NB4 (cell line): ENCODE data around the gene RNF8.
"Not testable (repeated sequence)": the region's sequence is repeated elsewhere in the genome, so short reads cannot be mapped to it uniquely, and the experiment has no call there.

Experiments
- DNase-seq: peaks from one replicate; pipeline ENCODE4 v3.0.0; 2010; ENCODE audit warnings: low read depth
- H3K4me3 ChIP-seq: one replicate; pipeline ENCODE4 v1.5.1; 2011; ENCODE audit warnings: mild to moderate bottlenecking, low read depth, low read length, moderate library complexity
- CTCF ChIP-seq: IDR thresholded peaks from one replicate; pipeline ENCODE4 v1.5.1; 2012; ENCODE audit warnings: low read depth, low read length
- MYC ChIP-seq: IDR thresholded peaks from 2 replicates; pipeline ENCODE4 v1.6.1; 2011; ENCODE audit warnings: low read depth, low read length
- POLR2A ChIP-seq: IDR thresholded peaks from 2 replicates; pipeline ENCODE4 v1.6.1; 2011; ENCODE audit warnings: mild to moderate bottlenecking; ENCODE audit not compliant: insufficient read length; ENCODE audit errors: extremely low read depth
- TF ChIP-seq, protein P1 (sequence below): IDR thresholded peaks from 2 replicates; pipeline ENCODE4 v1.6.1; 2011; ENCODE audit warnings: low read depth, low read length

The RNF8 gene

DNA sequence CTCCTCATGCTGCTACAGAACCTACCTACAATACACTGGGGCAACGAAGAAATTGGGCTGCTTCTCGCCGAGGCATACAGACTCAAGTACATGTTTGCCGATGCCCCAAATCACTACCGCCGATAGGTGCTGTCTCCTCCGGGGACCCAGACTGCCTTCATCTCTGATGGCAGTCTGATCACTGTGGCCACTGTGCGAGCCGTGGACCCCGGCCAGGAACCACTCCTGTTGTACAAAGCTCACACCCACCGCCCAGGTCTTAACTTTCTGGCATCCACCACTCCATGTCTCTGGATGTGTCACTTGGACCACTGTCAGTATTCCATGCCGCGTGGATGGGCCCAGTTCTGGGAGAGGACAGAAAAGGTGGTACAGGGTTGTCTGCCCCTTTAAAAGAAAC, 22.7 kb upstream of the RNF8 start:
- H3K4me3 ChIP-seq, result no peak overlapping the region
- DNase-seq, result no peak
- TF ChIP-seq, protein P1, sequence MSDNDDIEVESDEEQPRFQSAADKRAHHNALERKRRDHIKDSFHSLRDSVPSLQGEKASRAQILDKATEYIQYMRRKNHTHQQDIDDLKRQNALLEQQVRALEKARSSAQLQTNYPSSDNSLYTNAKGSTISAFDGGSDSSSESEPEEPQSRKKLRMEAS, result no peak
- no peak for TF ChIP-seq MYC

GRCh38 chr6:37332894-37333293, 20.9 kb upstream of the RNF8 start:
- no peak for DNase-seq
- H3K4me3 ChIP-seq, result no peak overlapping the region
- TF ChIP-seq POLR2A (no peak), CTCF (no peak), MYC (no peak)
- TF ChIP-seq, protein P1, result no peak

DNA sequence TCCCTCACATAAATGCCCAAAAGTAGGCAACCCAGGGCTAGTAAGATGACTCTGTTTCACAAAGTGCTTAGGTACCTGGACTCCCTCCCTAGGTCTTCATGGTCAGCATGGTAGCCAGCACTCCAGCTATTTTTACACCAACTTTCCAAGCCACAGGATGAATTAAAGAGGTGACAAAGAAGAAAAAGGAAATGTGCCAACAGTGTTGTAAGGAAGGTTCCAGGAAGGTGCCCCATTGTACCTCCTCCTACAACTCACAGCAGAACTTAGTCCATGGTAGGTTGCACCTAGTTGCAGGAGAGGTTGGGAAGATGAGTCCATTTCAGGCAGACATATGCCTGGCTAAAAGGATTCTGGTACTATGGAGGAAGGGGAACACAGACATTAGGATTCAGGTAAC, 19.7 kb upstream of the RNF8 start:
- no peak overlapping the region for H3K4me3 ChIP-seq
- TF ChIP-seq, protein P1, result no peak
- TF ChIP-seq MYC (no peak), CTCF (no peak), POLR2A (no peak)
- no peak for DNase-seq

DNA sequence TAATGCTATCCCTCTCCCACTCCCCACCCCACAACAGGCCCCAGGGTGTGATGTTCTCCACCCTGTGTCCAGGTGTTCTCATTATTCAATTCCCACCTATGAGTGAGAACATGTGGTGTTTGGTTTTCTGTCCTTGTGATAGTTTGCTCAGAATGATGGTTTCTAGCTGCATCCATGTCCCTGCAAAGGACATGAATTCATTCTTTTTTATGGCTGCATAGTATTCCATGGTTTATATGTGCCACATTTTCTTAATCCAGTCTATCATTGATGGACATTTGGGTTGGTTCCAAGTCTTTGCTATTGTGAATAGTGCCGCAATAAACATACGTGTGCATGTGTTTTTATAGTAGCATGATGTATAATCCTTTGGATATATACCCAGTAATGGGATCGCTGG, 15.5 kb upstream of the RNF8 start:
- not testable (repeated sequence) for H3K4me3 ChIP-seq, DNase-seq

DNA sequence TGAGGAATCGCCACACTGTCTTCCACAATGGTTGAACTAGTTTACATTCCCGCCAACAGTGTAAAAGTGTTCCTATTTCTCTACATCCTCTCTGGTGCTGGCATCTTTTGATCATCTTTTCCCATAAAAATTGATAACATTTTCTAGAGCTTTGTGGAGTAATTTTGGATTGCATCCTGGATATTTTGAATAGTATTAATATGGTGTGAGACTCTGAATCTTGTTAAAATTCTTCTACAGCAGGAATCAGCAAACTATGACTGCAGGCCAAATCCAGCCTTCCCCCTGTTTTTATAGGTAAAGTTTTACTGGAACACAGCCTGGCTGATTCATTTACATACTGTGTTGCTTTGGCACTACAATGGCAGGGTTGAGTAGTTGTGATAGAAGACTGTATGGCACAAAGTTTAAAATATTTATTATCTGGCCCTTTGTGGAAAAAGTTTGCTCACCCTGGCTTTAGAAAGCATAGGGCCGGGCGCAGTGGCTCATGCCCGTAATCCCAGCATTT, 15.0 kb upstream of the RNF8 start:
- TF ChIP-seq POLR2A, result no peak
- TF ChIP-seq CTCF, result no peak
- TF ChIP-seq, protein P1, result no peak
- TF ChIP-seq MYC, result no peak
- DNase-seq, result no peak
- no peak overlapping the region for H3K4me3 ChIP-seq

GRCh38 chr6:37339741-37340638, 13.8 kb upstream of the RNF8 start:
- DNase-seq, result no peak
- no peak overlapping the region for H3K4me3 ChIP-seq
- TF ChIP-seq POLR2A, result no peak
- no peak for TF ChIP-seq CTCF
- TF ChIP-seq, protein P1, result no peak
- no peak for TF ChIP-seq MYC

DNA sequence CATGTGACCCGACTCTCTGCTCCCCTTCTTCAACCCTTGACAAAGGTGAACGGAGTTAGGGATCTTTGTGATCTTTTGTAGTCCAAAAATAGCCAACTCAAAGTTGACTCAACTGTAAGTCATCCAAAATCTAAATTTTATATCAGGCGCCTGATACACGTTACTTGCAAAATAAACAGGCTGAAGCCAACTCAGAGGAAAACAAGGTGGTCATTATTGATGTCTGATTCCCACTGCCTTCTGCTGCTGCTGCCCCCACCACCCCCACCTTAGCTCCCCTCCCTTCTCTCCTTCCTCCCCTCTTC, 13.2 kb upstream of the RNF8 start:
- no peak overlapping the region for H3K4me3 ChIP-seq
- DNase-seq, result no peak
- TF ChIP-seq CTCF (no peak), POLR2A (no peak), MYC (no peak)
- TF ChIP-seq, protein P1, result no peak
